ENCODE measurements around the gene GALNT2. TPM values are rescaled to one million over a fixed set of nuclear protein-coding genes. Genes with fewer than 3 reads are reported as not detected.
A peak's percentile ranks its signal among the peaks of the same experiment; 100 is the strongest.

The GALNT2 gene
- polyA plus RNA-seq, 3 donors = 19.6 to 25.6 (median 23.4) TPM

- Histone ChIP-seq H3K4me1 (ENCODE audit: control insufficient read depth in 1 of 2, insufficient read depth in 2 of 2, low read length in 2 of 2) (peaks cover 22 to 29% of the 10 kb centered on the region in 2 donors), H3K9me3 (replicated peaks in 1 of 2; ENCODE audit: control insufficient read depth in 1 of 2, insufficient read depth in 1 of 2, low read length in 2 of 2) (no peaks in the 10 kb centered on the region), H3K27me3 (ENCODE audit: control insufficient read depth in 2 of 2, insufficient read depth in 2 of 2, low read length in 2 of 2) (no peaks in the 10 kb centered on the region), H2AFZ (ENCODE audit: insufficient read depth, low read depth, low read length, poor library complexity, severe bottlenecking) (no peak overlapping the region), H3K36me3 (replicated peaks in 1 of 2; ENCODE audit: control insufficient read depth in 1 of 2, insufficient read depth in 2 of 2, low read length in 2 of 2) (peaks cover 0 to 4% of the 10 kb centered on the region in 2 donors), H3K9ac (ENCODE audit: insufficient read depth, low read length, poor library complexity, severe bottlenecking) (no peak overlapping the region), H3K4me2 (replicated peaks; ENCODE audit: extremely low read depth, low read length, poor library complexity, severe bottlenecking) (no peak overlapping the region), H3K4me3 (replicated peaks in 1 of 3; ENCODE audit: low read depth in 2 of 3, low read length in 3 of 3) (no peak overlapping the region), H4K20me1 (ENCODE audit: insufficient read depth, low read length) (peaks cover 98% of the 10 kb centered on the region), H3K79me2 (ENCODE audit: insufficient read depth, low read length) (peaks cover 89% of the 10 kb centered on the region), H3K27ac (ENCODE audit: low read depth in 1 of 2, low read length in 2 of 2) (no peak overlapping the region)
- no CpG with 5 or more reads among the region's 3 CpGs for WGBS (ENCODE audit: insufficient coverage)
- Mint-ChIP-seq H3K27me3 (ENCODE audit: low read depth in 3 of 3) (no peaks in the 10 kb centered on the region), H3K9me3 (no peaks in the 10 kb centered on the region), H3K4me3 (no peak overlapping the region), H3K4me1 (peaks cover 35% of the 10 kb centered on the region), H3K27ac (peak overlapping the region in 1 of 7 donors; percentile 56), H3K36me3 (peaks cover 12 to 19% of the 10 kb centered on the region in 2 donors)
- TF ChIP-seq CTCF (IDR thresholded peaks at IDR 0.05) = no peak
- intact Hi-C loops (cut with micrococcal nuclease) = loop anchor here in 1 of 2 donors (5.0 kb wide), 1 partner anchor 34 kb away; the partner anchor contains the start of gene GALNT2
- DNase-seq = no peak
Observed at GRCh38 chr1:230100932-230101331, 33.9 kb downstream of the GALNT2 start.

- Mint-ChIP-seq H3K36me3 (peaks cover 10 to 15% of the 10 kb centered on the region in 2 donors), H3K4me3 (no peak overlapping the region), H3K27ac (no peak overlapping the region), H3K27me3 (ENCODE audit: low read depth in 3 of 3) (no peaks in the 10 kb centered on the region), H3K4me1 (peaks cover 41% of the 10 kb centered on the region), H3K9me3 (no peaks in the 10 kb centered on the region)
- H3K9ac ChIP-seq (ENCODE audit: insufficient read depth, low read length, poor library complexity, severe bottlenecking) = no peak overlapping the region
- no peak for TF ChIP-seq CTCF (IDR thresholded peaks at IDR 0.05)
- peaks cover 0 to 4% of the 10 kb centered on the region in 2 donors for H3K36me3 ChIP-seq (replicated peaks in 1 of 2; ENCODE audit: control insufficient read depth in 1 of 2, insufficient read depth in 2 of 2, low read length in 2 of 2)
- intact Hi-C loops (cut with micrococcal nuclease) = loop anchor here in 1 of 2 donors (5.0 kb wide), 1 partner anchor 34 kb away; the partner anchor contains the start of gene GALNT2
- peaks cover 98% of the 10 kb centered on the region for H4K20me1 ChIP-seq (ENCODE audit: insufficient read depth, low read length)
- H3K79me2 ChIP-seq (ENCODE audit: insufficient read depth, low read length) = peaks cover 89% of the 10 kb centered on the region
- no peaks in the 10 kb centered on the region for H3K9me3 ChIP-seq (replicated peaks in 1 of 2; ENCODE audit: control insufficient read depth in 1 of 2, insufficient read depth in 1 of 2, low read length in 2 of 2)
- H3K27me3 ChIP-seq (ENCODE audit: control insufficient read depth in 2 of 2, insufficient read depth in 2 of 2, low read length in 2 of 2) = no peaks in the 10 kb centered on the region
- no peak overlapping the region for H3K27ac ChIP-seq (ENCODE audit: low read depth in 1 of 2, low read length in 2 of 2)
- DNase-seq = no peak
- H3K4me3 ChIP-seq (replicated peaks in 1 of 3; ENCODE audit: low read depth in 2 of 3, low read length in 3 of 3) = no peak overlapping the region
- no CpG with 5 or more reads among the region's 2 CpGs for WGBS (ENCODE audit: insufficient coverage)
- H2AFZ ChIP-seq (ENCODE audit: insufficient read depth, low read depth, low read length, poor library complexity, severe bottlenecking) = no peak overlapping the region
- H3K4me1 ChIP-seq (ENCODE audit: control insufficient read depth in 1 of 2, insufficient read depth in 2 of 2, low read length in 2 of 2) = peaks cover 29 to 35% of the 10 kb centered on the region in 2 donors
- H3K4me2 ChIP-seq (replicated peaks; ENCODE audit: extremely low read depth, low read length, poor library complexity, severe bottlenecking) = no peak overlapping the region
Observed at GRCh38 chr1:230101556-230101955, 34.5 kb downstream of the GALNT2 start.

Data from CD14-positive monocyte (primary cell).